GM12864 (cell line): ENCODE results near the gene TSPO.

ENCODE experiments used
- DNase-seq: peaks from one replicate; pipeline ENCODE4 v3.0.0-alpha.2; 2011; ENCODE audit warnings: low read depth
- H3K4me3 ChIP-seq: 2 replicates; pipeline ENCODE4 v1.5.1; 2011; ENCODE audit warnings: mild to moderate bottlenecking, low read depth, low read length, control low read depth
- TF ChIP-seq, protein P1 (sequence below): IDR thresholded peaks from 2 replicates; pipeline ENCODE4 v1.5.1; 2011; ENCODE audit warnings: low read depth, mild to moderate bottlenecking, moderate library complexity, low read length, control low read depth, inconsistent platforms; ENCODE audit errors: missing control alignments

TSPO gene

DNA sequence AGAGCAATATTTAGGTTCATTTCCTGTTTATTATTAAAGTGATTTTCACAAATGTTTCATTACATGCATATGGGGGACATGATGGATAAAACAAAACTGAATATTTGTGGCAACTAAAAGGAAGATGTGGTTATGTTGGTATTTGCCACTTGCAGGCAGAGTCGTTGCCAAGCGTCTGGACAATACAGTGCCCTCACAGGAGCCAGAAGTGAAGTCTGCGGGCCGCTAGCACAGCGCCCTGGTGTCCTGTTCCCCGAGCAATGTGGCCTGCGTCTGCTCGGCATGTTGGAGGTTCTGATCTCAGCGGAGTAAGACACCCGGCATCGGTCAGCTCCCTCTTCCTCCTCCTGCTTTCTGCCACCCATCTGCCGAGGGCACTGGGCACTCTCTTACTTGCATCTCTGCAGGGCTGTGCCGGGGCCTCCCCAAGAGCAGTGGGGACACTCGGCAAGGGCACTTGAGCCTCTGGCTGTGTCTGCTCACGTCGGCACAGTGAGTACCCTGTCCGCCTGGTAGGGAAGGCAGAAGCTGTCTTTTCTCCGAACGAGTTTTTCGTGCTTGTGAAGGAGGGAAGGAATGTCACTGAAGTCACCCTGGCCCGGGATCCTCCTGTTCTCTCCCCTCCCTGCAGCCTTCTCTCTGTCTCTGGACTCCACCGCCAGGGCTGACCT is 46.0 kb downstream of the TSPO start:
- no peak for DNase-seq
- no peak overlapping the region for H3K4me3 ChIP-seq
- TF ChIP-seq, protein P1, sequence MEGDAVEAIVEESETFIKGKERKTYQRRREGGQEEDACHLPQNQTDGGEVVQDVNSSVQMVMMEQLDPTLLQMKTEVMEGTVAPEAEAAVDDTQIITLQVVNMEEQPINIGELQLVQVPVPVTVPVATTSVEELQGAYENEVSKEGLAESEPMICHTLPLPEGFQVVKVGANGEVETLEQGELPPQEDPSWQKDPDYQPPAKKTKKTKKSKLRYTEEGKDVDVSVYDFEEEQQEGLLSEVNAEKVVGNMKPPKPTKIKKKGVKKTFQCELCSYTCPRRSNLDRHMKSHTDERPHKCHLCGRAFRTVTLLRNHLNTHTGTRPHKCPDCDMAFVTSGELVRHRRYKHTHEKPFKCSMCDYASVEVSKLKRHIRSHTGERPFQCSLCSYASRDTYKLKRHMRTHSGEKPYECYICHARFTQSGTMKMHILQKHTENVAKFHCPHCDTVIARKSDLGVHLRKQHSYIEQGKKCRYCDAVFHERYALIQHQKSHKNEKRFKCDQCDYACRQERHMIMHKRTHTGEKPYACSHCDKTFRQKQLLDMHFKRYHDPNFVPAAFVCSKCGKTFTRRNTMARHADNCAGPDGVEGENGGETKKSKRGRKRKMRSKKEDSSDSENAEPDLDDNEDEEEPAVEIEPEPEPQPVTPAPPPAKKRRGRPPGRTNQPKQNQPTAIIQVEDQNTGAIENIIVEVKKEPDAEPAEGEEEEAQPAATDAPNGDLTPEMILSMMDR: no peak

DNA sequence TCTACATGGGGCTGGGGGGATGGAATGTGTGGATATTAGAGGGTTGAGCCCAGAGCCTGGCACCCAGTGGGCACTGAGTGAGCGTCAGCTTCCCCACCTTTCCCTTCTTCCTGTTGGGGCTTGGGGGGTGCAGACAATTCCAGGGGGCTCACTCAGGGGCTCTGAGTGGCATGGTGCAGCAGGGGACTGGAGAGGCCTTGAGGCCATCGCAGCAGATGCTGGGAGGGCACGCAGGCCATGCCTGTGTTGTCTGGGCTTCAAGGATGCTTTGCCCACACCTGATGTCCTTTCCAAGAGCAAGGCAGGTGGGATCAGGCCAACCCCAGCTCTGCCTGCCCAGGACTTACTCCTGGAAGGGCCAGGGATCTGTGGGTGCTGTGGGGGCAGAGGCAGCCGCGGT is 46.8 kb downstream of the TSPO start:
- no peak for DNase-seq
- no peak overlapping the region for H3K4me3 ChIP-seq
- TF ChIP-seq, protein P1: no peak

DNA sequence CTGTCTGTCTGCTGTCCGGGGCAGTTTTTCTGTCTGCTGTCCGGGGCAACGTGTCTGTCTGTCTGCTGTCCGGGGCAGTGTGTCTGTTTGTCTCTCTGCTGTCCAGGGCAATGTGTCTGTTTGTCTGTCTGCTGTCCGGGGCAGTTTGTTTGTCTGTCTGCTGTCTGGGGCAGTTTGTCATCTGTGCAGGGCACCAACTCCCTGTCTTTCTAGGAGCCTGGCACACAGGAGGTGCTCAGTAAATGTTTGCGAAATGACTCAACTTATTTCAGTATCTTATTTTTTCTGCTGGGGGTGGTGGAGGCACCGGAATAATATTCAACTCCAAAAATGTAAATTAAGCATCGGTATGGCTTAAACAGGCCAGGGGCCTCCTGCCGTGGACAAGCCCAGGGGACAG is 47.6 kb downstream of the TSPO start:
- DNase-seq: no peak
- TF ChIP-seq, protein P1: no peak
- H3K4me3 ChIP-seq: no peak overlapping the region

DNA sequence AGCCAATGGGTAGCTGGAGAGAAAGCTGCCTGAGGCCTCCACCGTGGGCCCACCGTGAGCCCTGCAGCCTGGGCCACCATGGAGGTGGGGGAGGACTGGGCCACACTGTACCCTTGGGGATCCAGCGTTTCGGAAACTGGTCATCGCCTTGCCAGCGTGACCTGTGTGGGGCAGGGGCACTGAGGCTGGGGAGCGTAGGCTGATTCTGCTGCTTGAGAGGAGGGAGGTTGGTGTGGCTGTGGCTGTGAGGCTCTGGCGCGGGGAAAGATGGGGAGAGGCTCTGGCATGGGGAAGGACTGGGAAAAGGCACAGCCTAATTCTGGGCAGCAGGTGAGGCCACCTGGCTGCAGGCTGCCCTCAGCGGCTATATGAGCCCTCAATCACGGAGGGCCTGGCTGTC is 48.2 kb downstream of the TSPO start:
- H3K4me3 ChIP-seq: no peak overlapping the region
- DNase-seq: no peak
- TF ChIP-seq, protein P1: no peak

DNA sequence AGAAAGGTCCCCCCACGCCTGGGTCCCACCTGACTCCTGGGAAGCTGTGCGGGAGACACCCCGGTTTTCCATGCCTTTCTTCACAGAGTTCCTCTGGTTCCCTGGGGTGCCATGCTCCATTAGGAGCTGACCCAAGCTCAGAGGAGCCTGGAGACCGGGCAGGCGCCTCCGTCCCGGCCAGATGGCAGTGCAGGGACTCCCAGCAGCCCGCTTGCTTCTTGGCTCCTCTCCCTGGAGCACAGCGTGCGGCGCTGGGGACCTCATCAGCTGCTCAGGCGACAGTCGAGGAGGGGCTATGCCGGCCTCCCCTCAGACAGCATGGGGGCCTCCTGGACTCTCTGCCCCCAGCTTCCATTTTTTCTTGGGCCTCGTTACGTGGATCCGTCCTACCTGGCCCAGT is 48.7 kb downstream of the TSPO start:
- TF ChIP-seq, protein P1: no peak

DNA sequence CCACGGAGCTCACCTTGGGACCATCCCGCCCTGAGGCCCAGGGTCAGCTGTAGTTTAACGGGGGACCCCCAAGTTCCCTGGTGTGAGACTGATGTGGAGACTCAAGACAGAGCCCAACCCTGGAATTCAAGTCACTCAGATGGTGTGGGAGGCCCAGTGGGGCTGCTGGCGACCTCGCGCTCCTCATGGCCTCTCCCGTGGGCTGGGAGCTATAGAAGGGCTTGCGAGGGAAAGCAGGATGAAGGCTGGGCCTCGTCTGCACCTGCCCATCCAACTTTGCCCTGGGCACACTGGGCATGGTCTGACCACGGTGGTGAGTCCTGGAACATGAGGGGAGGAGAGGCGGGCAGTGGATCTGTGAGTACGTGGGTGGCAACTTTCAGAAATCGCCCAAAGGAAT is 49.2 kb downstream of the TSPO start:
- DNase-seq: no peak
- no peak overlapping the region for H3K4me3 ChIP-seq
- TF ChIP-seq, protein P1: no peak

More for the DNA sequence above, 48.7 kb downstream of the TSPO start:
- DNase-seq: no peak
- no peak overlapping the region for H3K4me3 ChIP-seq
